Activated naive CD8-positive, alpha-beta T cell (primary cell): ENCODE measurements around the gene PIP4P1.
A peak's percentile ranks its signal among the peaks of the same experiment; 100 is the strongest.
"Not testable (repeated sequence)": the region's sequence is repeated elsewhere in the genome, so short reads cannot be mapped to it uniquely, and the experiment has no call there.

Source experiments
- H3K27ac Mint-ChIP-seq: one replicate; pipeline ENCODE4 v1.8.0; 2021; ENCODE audit warnings: mixed read lengths
- H3K27me3 Mint-ChIP-seq: one replicate; pipeline ENCODE4 v1.8.0; 2021; ENCODE audit warnings: mixed read lengths
- H3K36me3 Mint-ChIP-seq: one replicate; pipeline ENCODE4 v1.8.0; 2021; ENCODE audit warnings: mixed read lengths
- H3K4me1 Mint-ChIP-seq: one replicate; pipeline ENCODE4 v1.8.0; 2021; ENCODE audit warnings: low read depth, mixed read lengths
- H3K4me3 Mint-ChIP-seq: one replicate; pipeline ENCODE4 v1.8.0; 2021; ENCODE audit warnings: mild to moderate bottlenecking, mixed read lengths
- H3K9me3 Mint-ChIP-seq: one replicate; pipeline ENCODE4 v1.8.0; 2021; ENCODE audit warnings: low read depth, mixed read lengths

The PIP4P1 gene

DNA sequence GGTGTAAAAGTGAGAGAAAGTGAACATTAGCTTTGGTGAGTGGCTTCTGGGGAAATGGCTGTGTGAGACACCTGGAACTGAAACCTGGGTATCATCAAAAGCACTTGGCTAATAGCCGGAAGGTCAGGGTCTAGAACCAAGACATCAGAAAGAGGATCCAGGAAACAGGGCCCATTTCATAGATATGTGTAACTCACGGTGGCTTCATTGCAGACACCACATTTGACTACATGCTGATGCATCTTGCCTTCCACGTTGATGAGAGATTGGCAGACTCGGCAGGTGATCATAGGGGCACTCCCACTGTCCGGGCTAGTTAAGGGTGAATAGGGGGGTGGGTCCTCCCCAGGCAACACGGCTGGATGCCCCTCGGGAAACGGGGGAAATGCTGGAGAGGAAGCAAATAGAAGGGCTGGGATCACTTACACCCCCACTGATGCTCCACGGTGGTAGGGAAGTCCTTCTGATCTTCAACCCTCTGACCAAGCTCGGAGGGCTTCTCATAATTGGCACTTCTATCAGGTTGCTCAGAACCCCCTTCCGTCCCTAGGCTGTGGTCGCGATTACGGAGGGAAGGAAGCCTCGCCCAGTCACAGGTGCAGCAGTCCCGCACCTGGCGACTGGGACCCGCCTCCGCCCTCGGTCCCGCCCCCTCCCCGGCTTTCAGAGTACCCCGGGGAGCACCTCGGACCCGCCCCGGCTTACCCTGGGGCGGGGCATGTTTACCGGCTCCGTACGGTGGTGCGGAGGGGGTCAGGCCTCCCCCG is 593 bp downstream of the PIP4P1 start:
- Mint-ChIP-seq H3K36me3 (no peaks in the 10 kb centered on the region), H3K4me1 (peaks cover 30% of the 10 kb centered on the region), H3K4me3 (peak overlapping the region; percentile 96), H3K9me3 (no peaks in the 10 kb centered on the region), H3K27me3 (no peaks in the 10 kb centered on the region), H3K27ac (peak overlapping the region; percentile 92)

DNA sequence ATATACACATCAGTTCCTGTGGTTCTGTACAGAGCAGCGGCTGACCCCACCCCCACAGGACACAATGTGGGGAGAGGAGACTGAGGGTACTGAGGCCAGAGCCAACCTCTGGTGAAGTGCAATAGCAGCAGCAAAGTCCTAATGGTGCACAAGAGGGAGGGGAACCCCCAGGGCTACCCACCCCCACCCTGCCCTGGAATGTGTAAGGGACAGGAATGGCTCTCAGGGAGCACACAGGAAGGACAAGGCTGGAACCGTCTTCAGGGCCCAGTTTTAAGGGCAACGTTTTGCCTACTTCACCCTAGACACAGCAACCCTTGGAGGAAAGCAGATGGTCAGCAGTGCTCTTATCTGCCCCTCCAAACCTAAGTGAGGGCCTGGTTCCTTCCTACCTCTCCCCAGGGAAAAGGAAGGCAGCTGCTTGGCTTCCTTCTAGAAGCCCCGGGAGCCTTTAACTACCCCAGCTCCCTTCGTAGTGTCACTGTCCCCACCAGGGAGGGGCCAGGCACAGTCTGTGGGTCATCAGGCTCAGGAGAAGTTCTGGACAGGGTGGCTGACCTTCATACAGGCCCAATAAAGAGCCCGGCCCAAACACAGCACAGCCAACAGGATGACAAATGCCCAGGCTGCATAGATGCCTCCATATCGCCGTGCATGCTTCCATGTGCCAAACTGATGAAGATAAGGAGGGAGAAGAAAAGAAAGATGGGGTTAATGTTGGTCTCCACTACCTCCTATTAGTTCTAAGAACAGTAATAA is 3.0 kb downstream of the PIP4P1 start:
- H3K27me3 Mint-ChIP-seq, result no peaks in the 10 kb centered on the region
- H3K4me1 Mint-ChIP-seq, result peaks cover 34% of the 10 kb centered on the region
- no peaks in the 10 kb centered on the region for H3K9me3 Mint-ChIP-seq
- peak overlapping the region; percentile 78 for H3K27ac Mint-ChIP-seq
- H3K36me3 Mint-ChIP-seq, result no peaks in the 10 kb centered on the region
- peak overlapping the region; percentile 52 for H3K4me3 Mint-ChIP-seq

DNA sequence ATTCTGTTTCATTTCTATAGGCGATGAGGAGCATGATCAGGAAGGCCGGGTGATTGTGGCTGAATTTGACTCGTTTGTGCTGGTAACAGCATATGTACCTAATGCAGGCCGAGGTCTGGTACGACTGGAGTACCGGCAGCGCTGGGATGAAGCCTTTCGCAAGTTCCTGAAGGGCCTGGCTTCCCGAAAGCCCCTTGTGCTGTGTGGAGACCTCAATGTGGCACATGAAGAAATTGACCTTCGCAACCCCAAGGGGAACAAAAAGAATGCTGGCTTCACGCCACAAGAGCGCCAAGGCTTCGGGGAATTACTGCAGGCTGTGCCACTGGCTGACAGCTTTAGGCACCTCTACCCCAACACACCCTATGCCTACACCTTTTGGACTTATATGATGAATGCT is 4.3 kb downstream of the PIP4P1 start:
- Mint-ChIP-seq H3K4me1 (peaks cover 42% of the 10 kb centered on the region), H3K36me3 (no peaks in the 10 kb centered on the region), H3K4me3 (no peak overlapping the region), H3K27me3 (no peaks in the 10 kb centered on the region), H3K9me3 (no peaks in the 10 kb centered on the region), H3K27ac (no peak overlapping the region)

DNA sequence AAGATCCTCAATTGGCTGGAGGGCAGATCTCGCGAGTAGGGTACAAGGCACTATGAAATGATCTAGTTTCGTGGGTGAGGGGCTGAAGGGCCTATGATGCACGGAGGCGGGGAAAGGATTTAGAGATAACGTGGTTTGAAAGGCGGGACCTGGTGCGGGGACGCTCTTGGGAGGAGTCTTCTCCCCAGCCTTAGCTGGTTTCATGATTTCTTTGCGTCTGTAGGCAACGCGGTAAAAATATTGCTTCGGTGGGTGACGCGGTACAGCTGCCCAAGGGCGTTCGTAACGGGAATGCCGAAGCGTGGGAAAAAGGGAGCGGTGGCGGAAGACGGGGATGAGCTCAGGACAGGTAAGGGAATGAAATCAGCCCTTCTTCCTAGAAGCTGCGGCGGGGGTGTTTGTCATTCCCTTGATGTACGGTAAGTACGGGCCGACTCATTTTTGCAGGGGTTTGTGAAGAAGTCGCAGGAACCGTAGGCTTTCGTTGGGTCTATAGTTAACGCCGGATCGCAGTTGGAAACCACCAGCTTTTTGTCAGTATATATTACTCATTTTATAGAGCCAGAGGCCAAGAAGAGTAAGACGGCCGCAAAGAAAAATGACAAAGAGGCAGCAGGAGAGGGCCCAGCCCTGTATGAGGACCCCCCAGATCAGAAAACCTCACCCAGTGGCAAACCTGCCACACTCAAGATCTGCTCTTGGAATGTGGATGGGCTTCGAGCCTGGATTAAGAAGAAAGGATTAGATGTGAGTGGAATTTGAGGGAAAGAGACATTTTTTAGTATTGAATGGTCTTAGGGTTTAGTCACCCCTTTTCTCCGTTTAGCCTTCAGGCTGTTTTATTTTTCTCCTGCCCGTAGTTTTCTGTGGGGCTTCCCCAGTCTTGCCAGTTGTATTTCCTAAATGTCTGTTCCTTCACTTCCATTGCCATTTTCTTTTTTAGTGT is 5.6 kb downstream of the PIP4P1 start:
- Mint-ChIP-seq H3K36me3 (peaks cover 2% of the 10 kb centered on the region), H3K27ac (no peak overlapping the region), H3K4me3 (no peak overlapping the region), H3K27me3 (no peaks in the 10 kb centered on the region), H3K4me1 (peaks cover 41% of the 10 kb centered on the region), H3K9me3 (no peaks in the 10 kb centered on the region)

DNA sequence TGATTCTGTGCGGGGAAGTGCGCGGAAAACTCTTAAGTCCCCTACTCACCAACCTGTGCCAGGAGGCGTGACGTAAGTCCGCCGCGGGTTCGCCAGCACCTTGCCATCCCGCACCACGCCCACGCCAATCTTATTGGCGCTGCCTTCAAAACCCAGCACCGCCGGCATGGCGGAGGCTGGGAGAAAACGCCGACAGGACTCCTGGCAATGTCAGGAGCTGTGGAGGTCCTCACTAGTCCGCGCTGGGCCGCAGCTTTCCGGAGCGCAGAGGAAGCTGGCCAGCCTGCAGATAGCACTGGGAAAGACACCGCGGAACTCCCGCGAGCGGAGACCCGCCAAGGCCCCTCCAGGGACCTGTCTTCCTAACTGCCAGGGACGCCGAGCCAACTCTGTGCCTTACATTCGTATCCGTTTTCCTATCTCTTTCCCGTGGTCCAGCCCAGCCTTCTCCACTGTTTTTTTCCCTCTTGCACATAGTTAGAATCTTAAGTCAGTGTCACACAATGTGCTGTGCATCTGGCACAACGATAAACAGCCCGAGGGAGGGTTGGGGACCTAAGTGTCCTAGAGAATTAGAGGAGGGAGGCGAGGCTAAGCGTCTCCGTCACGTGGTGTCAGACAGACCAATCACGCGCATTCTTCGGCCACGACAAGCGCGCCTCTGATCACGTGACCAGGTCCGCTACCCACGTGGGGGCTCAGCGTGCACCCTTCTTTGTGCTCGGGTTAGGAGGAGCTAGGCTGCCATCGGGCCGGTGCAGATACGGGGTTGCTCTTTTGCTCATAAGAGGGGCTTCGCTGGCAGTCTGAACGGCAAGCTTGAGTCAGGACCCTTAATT is 6.5 kb downstream of the PIP4P1 start, which contains the start of the genes APEX1 and OSGEP:
Gene APEX1 (plus strand): TSS at position 711 of the 839 bp plus-strand sequence. CDS start 420 bp downstream, outside the sequence.
Gene OSGEP (minus strand): TSS at position 297 of the 839 bp plus-strand sequence. CDS start 129 bp downstream, at position 168.
- Mint-ChIP-seq H3K36me3 (peaks cover 6% of the 10 kb centered on the region), H3K4me3 (peak within 1 kb of the TSS; percentile 30), H3K27ac (no peak within 1 kb of the TSS), H3K9me3 (no peaks in the 10 kb centered on the region), H3K4me1 (peaks cover 36% of the 10 kb centered on the region), H3K27me3 (no peaks in the 10 kb centered on the region)

DNA sequence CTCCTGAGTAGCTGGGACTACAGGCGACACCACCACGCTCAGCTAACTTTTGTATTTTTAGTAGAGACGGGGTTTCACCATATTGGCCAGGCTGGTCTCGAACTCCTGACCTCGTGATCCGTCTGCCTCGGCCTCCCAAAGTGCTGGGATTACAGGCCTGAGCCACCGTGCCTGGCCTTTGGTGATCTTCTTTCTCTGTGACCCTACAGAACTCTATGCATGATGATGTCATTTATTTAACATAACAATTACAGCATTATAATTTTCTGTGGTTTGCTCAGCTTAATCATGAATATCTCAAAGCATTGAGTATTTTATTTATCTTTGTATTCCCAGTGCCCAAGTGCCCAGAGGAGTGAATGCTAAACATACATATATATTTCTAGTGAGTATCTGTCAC is 8.4 kb downstream of the PIP4P1 start:
- H3K4me3 Mint-ChIP-seq, result peak overlapping the region; percentile 72
- peak overlapping the region; percentile 70 for H3K27ac Mint-ChIP-seq
- H3K9me3 Mint-ChIP-seq, H3K27me3 Mint-ChIP-seq: not testable (repeated sequence)
- H3K36me3 Mint-ChIP-seq, result peaks cover 11% of the 10 kb centered on the region
- H3K4me1 Mint-ChIP-seq, result peaks cover 28% of the 10 kb centered on the region

DNA sequence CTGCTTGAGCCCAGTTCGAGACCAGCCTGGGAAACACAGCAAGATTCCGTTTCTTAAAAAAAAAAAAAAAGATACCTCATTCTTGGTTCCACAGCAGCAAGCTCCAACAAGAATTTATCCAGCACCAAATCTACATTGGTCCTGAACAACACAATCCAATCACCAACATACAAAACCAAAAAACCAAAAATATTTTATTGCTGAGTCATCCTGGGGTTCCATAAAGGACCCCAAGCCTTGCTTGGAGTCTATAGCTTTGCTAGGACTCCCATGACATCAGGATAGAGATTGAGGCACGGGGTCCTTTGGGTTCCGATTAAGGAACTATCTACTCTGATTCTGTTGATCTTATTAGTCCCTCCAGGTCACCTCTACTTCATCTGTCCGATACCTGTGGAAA is 14.3 kb downstream of the PIP4P1 start:
- Mint-ChIP-seq H3K27ac (peak overlapping the region; percentile 47), H3K36me3 (peaks cover 21% of the 10 kb centered on the region), H3K4me3 (no peak overlapping the region), H3K27me3 (no peaks in the 10 kb centered on the region), H3K4me1 (peaks cover 12% of the 10 kb centered on the region), H3K9me3 (no peaks in the 10 kb centered on the region)

DNA sequence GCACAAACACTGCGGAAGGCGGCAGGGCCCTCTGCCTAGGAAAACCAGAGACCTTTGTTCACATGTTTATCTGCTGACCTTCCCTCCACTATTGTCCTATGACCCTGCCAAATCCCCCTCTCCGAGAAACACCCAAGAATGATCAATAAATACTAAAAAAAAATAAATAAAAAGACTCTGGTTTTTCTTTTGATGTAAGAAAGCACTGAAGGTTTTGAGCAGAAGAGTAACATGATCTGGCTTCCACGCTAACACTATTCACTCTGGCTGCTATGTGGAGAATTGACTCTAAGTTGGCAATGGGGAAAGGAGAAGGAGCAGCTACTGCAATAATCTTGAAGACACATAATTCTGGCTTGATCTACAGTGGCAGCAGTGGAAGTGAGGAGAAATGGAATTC is 17.6 kb downstream of the PIP4P1 start:
- not testable (repeated sequence) for H3K27me3 Mint-ChIP-seq, H3K27ac Mint-ChIP-seq, H3K9me3 Mint-ChIP-seq, H3K4me3 Mint-ChIP-seq
- H3K36me3 Mint-ChIP-seq, result peaks cover 15% of the 10 kb centered on the region
- peaks cover 31% of the 10 kb centered on the region for H3K4me1 Mint-ChIP-seq

DNA sequence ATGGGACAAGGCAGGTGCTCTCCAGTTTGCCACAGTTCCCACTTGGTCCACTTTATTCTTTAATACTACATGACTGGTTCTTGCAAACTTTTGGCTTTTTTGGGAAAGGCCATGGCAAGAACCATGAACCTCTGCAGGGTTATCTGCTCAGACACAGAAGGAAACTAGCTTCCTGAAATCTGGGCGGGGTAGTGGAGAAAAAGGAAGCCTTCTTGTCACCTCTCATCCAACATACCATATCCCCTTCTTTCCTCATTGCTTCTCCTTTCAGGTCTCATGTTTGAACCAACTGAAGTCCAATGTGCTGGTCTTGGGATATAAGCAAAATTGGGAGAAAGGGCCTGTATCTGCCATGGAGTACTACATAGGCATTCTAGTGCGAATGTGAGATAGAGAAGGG is 19.8 kb downstream of the PIP4P1 start:
- H3K27ac Mint-ChIP-seq, result peak overlapping the region; percentile 89
- H3K4me3 Mint-ChIP-seq, result no peak overlapping the region
- peaks cover 29% of the 10 kb centered on the region for H3K4me1 Mint-ChIP-seq
- H3K36me3 Mint-ChIP-seq, result peaks cover 4% of the 10 kb centered on the region
- no peaks in the 10 kb centered on the region for H3K9me3 Mint-ChIP-seq
- H3K27me3 Mint-ChIP-seq, result no peaks in the 10 kb centered on the region

DNA sequence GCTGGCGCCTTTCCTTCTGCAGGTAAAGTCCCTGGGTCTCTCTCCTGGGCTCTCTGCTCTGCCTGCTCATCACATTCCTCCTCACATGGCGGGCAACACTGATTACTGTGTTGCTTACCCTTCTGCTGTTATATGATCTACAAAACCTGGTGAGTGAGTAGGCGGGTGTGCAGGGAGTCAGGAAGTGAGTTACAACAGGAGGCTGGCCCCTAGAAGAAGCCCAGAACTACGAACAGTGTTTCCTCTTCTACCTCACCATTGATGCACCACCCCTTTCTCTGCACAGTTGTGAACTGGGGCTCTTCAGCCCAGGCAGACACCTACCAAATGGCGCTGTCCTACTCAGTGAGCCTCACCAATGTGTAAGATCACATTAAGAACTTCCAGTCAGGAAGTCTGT is 20.4 kb downstream of the PIP4P1 start:
- H3K27me3 Mint-ChIP-seq, result no peaks in the 10 kb centered on the region
- no peaks in the 10 kb centered on the region for H3K9me3 Mint-ChIP-seq
- H3K4me3 Mint-ChIP-seq, result peak overlapping the region; percentile 70
- peaks cover 4% of the 10 kb centered on the region for H3K36me3 Mint-ChIP-seq
- H3K27ac Mint-ChIP-seq, result peak overlapping the region; percentile 89
- peaks cover 29% of the 10 kb centered on the region for H3K4me1 Mint-ChIP-seq

DNA sequence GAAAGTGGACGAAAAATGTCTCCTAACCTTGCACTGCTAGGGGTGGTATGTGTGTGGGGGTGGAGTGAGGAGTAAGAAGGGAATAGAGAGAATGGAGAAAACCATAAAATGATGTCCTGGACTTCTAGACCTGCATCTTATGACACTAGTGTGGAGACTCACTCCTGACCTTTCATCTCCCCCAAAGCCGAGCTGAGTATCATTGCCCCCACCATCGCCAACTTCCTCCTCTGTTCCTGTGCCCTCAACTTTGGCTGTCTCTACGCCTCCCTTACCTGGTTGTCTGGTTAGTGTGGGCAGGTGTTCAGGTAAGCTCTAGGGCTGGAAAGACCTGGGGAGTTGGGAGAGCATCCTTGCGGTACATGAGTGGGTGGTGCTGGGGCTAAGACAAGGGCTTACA is 20.8 kb downstream of the PIP4P1 start:
- Mint-ChIP-seq H3K27ac (peak overlapping the region; percentile 89), H3K4me1 (peaks cover 29% of the 10 kb centered on the region), H3K4me3 (peak overlapping the region; percentile 70), H3K36me3 (peaks cover 4% of the 10 kb centered on the region), H3K27me3 (no peaks in the 10 kb centered on the region), H3K9me3 (no peaks in the 10 kb centered on the region)

DNA sequence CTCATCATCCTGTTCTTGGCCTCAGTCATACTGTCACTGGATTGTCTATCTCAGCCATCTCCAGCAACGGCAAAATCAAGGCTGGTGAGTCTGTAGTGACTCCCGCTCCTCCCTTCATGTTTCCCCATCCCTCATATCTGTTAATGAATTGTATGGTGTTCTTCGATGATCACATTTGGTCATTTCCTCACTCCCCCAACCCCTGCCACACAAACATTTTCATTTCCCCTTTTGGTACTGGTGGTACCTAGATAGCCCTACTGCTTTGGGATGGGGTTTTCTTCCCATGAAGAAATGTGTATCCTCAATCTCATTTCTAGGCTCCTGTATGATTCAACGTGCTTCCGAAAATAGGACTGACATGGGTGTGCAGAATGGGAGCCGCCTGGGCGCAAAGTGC is 22.6 kb downstream of the PIP4P1 start:
- Mint-ChIP-seq H3K36me3 (peaks cover 4% of the 10 kb centered on the region), H3K4me1 (peaks cover 29% of the 10 kb centered on the region), H3K27me3 (no peaks in the 10 kb centered on the region), H3K9me3 (no peaks in the 10 kb centered on the region), H3K4me3 (no peak overlapping the region), H3K27ac (no peak overlapping the region)

DNA sequence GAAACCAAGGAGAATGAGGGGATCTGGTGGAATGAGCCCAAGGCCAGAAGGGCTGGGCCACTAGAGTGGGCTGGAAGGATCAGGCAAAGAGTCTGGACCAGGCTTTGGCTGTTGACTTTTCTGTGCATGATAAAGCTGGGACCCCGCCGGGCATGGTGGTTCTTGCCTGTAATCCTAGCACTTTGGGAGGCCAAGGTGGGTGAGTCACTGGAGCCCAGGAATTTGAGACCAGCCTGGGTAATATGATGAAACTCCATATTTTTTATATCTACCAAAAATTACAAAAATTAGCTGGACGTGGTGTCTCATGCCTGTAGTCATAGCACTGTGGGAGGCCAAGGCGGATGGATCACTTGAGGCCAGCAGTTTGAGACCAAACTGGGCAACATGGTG is 24.9 kb downstream of the PIP4P1 start:
- Mint-ChIP-seq H3K9me3 (no peaks in the 10 kb centered on the region), H3K27me3 (no peaks in the 10 kb centered on the region), H3K36me3 (no peaks in the 10 kb centered on the region), H3K4me1 (peaks cover 19% of the 10 kb centered on the region), H3K27ac (no peak overlapping the region), H3K4me3 (no peak overlapping the region)
